Measurements from ENCODE around the gene SORT1.

SORT1 gene

GRCh38 chr1:109280862-109281261 lies 116.9 kb downstream of the SORT1 start:
- Histone ChIP-seq H3K9ac (no peak overlapping the region), H3K4me3 (IDR thresholded peaks at IDR 0.05; ENCODE audit: insufficient read depth, low read depth, low read length) (no peak overlapping the region), H2AFZ (ENCODE audit: low read depth) (no peak overlapping the region), H3K27me3 (ENCODE audit: insufficient read depth, low read depth) (no peaks in the 10 kb centered on the region), H3K27ac (no peak overlapping the region), H4K20me1 (ENCODE audit: insufficient read depth) (no peaks in the 10 kb centered on the region), H3K4me1 (ENCODE audit: low read depth, poor library complexity, severe bottlenecking) (peaks cover 45% of the 10 kb centered on the region), H3K36me3 (ENCODE audit: insufficient read depth) (no peaks in the 10 kb centered on the region), H3K79me2 (ENCODE audit: insufficient read depth, low read depth) (no peaks in the 10 kb centered on the region), H3K4me2 (no peak overlapping the region)
- TF ChIP-seq CTCF (conservative IDR thresholded peaks at IDR 0.05; ENCODE audit: low read depth, low read length): no peak

GRCh38 chr1:109279615-109280278 lies 118.0 kb downstream of the SORT1 start:
- Histone ChIP-seq H3K27ac (no peak overlapping the region), H3K9ac (no peak overlapping the region), H4K20me1 (ENCODE audit: insufficient read depth) (no peaks in the 10 kb centered on the region), H3K36me3 (ENCODE audit: insufficient read depth) (no peaks in the 10 kb centered on the region), H3K4me1 (ENCODE audit: low read depth, poor library complexity, severe bottlenecking) (peaks cover 42% of the 10 kb centered on the region), H3K4me3 (IDR thresholded peaks at IDR 0.05; ENCODE audit: insufficient read depth, low read depth, low read length) (no peak overlapping the region), H3K27me3 (ENCODE audit: insufficient read depth, low read depth) (no peaks in the 10 kb centered on the region), H3K79me2 (ENCODE audit: insufficient read depth, low read depth) (no peaks in the 10 kb centered on the region), H3K4me2 (no peak overlapping the region), H2AFZ (ENCODE audit: low read depth) (no peak overlapping the region)
- no peak for TF ChIP-seq CTCF (conservative IDR thresholded peaks at IDR 0.05; ENCODE audit: low read depth, low read length)

- peaks cover 32% of the 10 kb centered on the region for H3K4me1 ChIP-seq (ENCODE audit: low read depth, poor library complexity, severe bottlenecking)
- TF ChIP-seq CTCF (conservative IDR thresholded peaks at IDR 0.05; ENCODE audit: low read depth, low read length): peak; percentile 100
- no peaks in the 10 kb centered on the region for H3K36me3 ChIP-seq (ENCODE audit: insufficient read depth)
- no peaks in the 10 kb centered on the region for H4K20me1 ChIP-seq (ENCODE audit: insufficient read depth)
- no peaks in the 10 kb centered on the region for H3K27me3 ChIP-seq (ENCODE audit: insufficient read depth, low read depth)
- no peaks in the 10 kb centered on the region for H3K79me2 ChIP-seq (ENCODE audit: insufficient read depth, low read depth)
- peak overlapping the region; percentile 18; the same call in 1 of the 2 replicates for H3K9ac ChIP-seq
- H3K27ac ChIP-seq: peak overlapping the region; percentile 65
- H3K4me2 ChIP-seq: peak overlapping the region; percentile 76
- peak overlapping the region; percentile 57 for H2AFZ ChIP-seq (ENCODE audit: low read depth)
- H3K4me3 ChIP-seq (IDR thresholded peaks at IDR 0.05; ENCODE audit: insufficient read depth, low read depth, low read length): peak overlapping the region; percentile 65
These were observed 120.1 kb downstream of the SORT1 start for GRCh38 chr1:109277434-109278204.

- no peak overlapping the region for H3K9ac ChIP-seq
These were observed 121.9 kb downstream of the SORT1 start for GRCh38 chr1:109275706-109276345.

More at GRCh38 chr1:109275706-109276345, 121.9 kb downstream of the SORT1 start:
- Histone ChIP-seq H3K79me2 (ENCODE audit: insufficient read depth, low read depth) (no peaks in the 10 kb centered on the region), H4K20me1 (ENCODE audit: insufficient read depth) (no peaks in the 10 kb centered on the region), H3K27me3 (ENCODE audit: insufficient read depth, low read depth) (no peaks in the 10 kb centered on the region), H3K27ac (no peak overlapping the region), H3K4me1 (ENCODE audit: low read depth, poor library complexity, severe bottlenecking) (peaks cover 20% of the 10 kb centered on the region), H2AFZ (ENCODE audit: low read depth) (no peak overlapping the region), H3K36me3 (ENCODE audit: insufficient read depth) (no peaks in the 10 kb centered on the region), H3K4me3 (IDR thresholded peaks at IDR 0.05; ENCODE audit: insufficient read depth, low read depth, low read length) (no peak overlapping the region), H3K4me2 (no peak overlapping the region)
- no peak for TF ChIP-seq CTCF (conservative IDR thresholded peaks at IDR 0.05; ENCODE audit: low read depth, low read length)
